Measurements from ENCODE around the gene BMERB1. TPM values are rescaled to one million over a fixed set of nuclear protein-coding genes. Genes with fewer than 3 reads are reported as not detected.
A peak's percentile ranks its signal among the peaks of the same experiment; 100 is the strongest.

BMERB1 gene
- total RNA-seq, 1 experiment from 2014 or later, result 80.0 TPM

DNA sequence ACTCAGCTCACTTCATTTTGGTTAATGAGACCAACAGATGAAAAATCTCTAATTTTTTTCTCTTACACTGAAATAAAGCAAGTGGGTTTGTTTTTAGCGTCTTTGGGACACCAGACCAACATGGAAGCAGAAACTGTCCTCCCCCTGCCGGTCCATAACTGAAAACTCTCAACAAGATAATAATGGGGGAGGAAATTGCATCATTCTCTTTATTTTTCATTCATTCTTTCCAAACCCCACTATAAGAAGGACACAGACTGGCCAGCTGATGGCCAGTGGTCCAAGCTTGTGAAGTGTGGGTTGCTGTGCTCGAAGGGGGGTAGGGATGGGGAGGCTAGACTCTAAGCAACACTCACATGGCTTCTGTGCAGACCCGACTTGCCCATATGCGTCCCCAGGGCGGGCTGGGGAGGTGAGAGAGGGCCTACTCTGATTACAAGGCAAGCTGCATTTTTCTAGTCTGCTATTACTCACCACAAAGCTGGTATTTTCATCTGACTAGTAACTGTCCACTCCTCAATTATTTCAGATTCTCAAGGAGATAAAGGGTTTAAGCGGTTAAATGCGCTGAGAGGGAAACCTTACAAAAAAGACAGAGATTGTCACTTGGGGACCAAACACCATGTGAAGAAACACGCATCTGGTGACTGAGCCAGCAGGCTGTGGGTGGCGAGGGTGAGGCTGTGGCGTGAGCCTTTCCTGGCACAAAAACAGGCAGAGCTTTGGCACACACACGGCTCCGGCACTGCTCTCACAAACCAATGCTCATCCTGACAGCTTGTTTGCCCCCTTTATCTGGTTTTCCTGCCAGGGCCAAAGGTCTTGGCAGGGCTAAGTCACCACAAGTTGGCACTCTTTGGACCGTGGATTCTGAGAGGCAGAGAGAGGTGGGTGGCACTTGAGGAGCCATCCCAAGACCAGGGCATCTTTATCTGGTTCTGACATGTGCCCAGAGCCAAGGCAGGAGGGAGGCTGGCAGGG, 170.4 kb downstream of the BMERB1 start:
- H3K27me3 ChIP-seq (ENCODE audit: control insufficient read depth, insufficient read depth, low read length), result no peaks in the 10 kb centered on the region
- intact Hi-C loops (cut with micrococcal nuclease; ENCODE audit: unreplicated experiment), result no loop called here
- peak overlapping the region; percentile 3; the same call in 1 of the 2 replicates for H3K27ac ChIP-seq (ENCODE audit: low read length)
- H3K4me3 ChIP-seq (ENCODE audit: low read depth in 2 of 2, low read length in 2 of 2), result no peak overlapping the region
- ATAC-seq, result no peak
- H3K9me3 ChIP-seq (ENCODE audit: control insufficient read depth, insufficient read depth, low read depth, low read length), result no peaks in the 10 kb centered on the region
- TF ChIP-seq SIN3A (IDR thresholded peaks at IDR 0.05; ENCODE audit: borderline replicate concordance, insufficient read depth, low read depth, low read length) (no peak), TCF7L2 (IDR thresholded peaks at IDR 0.05; ENCODE audit: low read depth, low read length) (no peak), POLR2AphosphoS5 (IDR thresholded peaks at IDR 0.05; ENCODE audit: low read depth, low read length) (no peak)
- TF ChIP-seq, protein P1, sequence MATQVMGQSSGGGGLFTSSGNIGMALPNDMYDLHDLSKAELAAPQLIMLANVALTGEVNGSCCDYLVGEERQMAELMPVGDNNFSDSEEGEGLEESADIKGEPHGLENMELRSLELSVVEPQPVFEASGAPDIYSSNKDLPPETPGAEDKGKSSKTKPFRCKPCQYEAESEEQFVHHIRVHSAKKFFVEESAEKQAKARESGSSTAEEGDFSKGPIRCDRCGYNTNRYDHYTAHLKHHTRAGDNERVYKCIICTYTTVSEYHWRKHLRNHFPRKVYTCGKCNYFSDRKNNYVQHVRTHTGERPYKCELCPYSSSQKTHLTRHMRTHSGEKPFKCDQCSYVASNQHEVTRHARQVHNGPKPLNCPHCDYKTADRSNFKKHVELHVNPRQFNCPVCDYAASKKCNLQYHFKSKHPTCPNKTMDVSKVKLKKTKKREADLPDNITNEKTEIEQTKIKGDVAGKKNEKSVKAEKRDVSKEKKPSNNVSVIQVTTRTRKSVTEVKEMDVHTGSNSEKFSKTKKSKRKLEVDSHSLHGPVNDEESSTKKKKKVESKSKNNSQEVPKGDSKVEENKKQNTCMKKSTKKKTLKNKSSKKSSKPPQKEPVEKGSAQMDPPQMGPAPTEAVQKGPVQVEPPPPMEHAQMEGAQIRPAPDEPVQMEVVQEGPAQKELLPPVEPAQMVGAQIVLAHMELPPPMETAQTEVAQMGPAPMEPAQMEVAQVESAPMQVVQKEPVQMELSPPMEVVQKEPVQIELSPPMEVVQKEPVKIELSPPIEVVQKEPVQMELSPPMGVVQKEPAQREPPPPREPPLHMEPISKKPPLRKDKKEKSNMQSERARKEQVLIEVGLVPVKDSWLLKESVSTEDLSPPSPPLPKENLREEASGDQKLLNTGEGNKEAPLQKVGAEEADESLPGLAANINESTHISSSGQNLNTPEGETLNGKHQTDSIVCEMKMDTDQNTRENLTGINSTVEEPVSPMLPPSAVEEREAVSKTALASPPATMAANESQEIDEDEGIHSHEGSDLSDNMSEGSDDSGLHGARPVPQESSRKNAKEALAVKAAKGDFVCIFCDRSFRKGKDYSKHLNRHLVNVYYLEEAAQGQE (IDR thresholded peaks at IDR 0.05; ENCODE audit: insufficient read depth in 1 of 2, low read depth in 2 of 2, low read length in 1 of 2), result no peak
- TF ChIP-seq, protein P2, sequence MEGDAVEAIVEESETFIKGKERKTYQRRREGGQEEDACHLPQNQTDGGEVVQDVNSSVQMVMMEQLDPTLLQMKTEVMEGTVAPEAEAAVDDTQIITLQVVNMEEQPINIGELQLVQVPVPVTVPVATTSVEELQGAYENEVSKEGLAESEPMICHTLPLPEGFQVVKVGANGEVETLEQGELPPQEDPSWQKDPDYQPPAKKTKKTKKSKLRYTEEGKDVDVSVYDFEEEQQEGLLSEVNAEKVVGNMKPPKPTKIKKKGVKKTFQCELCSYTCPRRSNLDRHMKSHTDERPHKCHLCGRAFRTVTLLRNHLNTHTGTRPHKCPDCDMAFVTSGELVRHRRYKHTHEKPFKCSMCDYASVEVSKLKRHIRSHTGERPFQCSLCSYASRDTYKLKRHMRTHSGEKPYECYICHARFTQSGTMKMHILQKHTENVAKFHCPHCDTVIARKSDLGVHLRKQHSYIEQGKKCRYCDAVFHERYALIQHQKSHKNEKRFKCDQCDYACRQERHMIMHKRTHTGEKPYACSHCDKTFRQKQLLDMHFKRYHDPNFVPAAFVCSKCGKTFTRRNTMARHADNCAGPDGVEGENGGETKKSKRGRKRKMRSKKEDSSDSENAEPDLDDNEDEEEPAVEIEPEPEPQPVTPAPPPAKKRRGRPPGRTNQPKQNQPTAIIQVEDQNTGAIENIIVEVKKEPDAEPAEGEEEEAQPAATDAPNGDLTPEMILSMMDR (IDR thresholded peaks at IDR 0.05), result no peak
- ChIA-PET POLR2A (interaction anchor here (1.1 kb wide), 1 partner anchor 37 kb away, joined by 4 read pairs; no protein-coding TSS in a partner anchor), CTCF (no interaction called here)
- H3K4me1 ChIP-seq (ENCODE audit: control insufficient read depth, insufficient read depth, low read length), result peaks cover 10% of the 10 kb centered on the region; the same call in 1 of the 2 replicates
- in situ Hi-C loops (cut with HindIII; ENCODE audit: low pct_unique_long_range_greater_than_20kb, low sequenced_read_pairs), result no loop called here
- DNase-seq (ENCODE audit: low read depth, low spot score), result no peak
- peaks cover 9% of the 10 kb centered on the region; the same call in 1 of the 2 replicates for H3K36me3 ChIP-seq (ENCODE audit: control insufficient read depth, insufficient read depth, low read length)
- BruUV-seq (replicated peaks), result no TSS peak

DNA sequence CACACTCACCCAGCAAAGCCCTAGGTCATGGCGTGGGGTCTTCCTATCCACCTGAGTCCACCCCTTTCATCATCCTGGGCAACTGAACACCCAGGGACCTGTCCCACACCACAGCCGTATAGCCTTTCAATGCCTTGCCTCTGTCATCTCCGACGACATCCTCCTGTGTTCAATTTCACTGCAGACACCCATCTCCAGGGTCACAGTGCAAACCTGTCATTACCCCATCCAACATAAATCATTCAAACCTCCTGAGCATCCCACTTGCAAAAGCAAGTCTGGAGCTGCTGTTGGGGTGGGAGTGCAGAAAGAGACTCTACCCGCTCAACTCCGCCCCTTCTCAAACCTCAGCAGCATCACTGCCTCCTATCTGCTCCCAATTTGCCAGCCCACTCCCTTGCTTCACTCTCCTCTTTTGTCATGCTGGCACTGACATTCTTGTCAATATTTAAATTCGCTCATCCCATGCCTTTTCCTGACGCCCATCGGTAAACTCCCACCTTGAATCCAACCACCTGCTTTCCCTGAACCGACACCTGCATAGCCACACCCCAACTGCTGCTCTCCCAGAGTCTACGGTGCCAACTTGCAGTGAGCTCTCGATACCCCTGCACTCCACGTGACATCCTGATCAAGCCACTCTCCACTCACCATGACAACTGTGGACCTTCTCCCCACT, 171.6 kb downstream of the BMERB1 start:
- CTCF ChIA-PET, result no interaction called here
- intact Hi-C loops (cut with micrococcal nuclease; ENCODE audit: unreplicated experiment), result no loop called here
- Histone ChIP-seq H3K9me3 (ENCODE audit: control insufficient read depth, insufficient read depth, low read depth, low read length) (no peaks in the 10 kb centered on the region), H3K4me1 (ENCODE audit: control insufficient read depth, insufficient read depth, low read length) (no peaks in the 10 kb centered on the region; the same call in 1 of the 2 replicates), H3K36me3 (ENCODE audit: control insufficient read depth, insufficient read depth, low read length) (peaks cover 7% of the 10 kb centered on the region), H3K4me3 (ENCODE audit: low read depth in 2 of 2, low read length in 2 of 2) (no peak overlapping the region), H3K27me3 (ENCODE audit: control insufficient read depth, insufficient read depth, low read length) (no peaks in the 10 kb centered on the region), H3K27ac (ENCODE audit: low read length) (no peak overlapping the region)
- in situ Hi-C loops (cut with HindIII; ENCODE audit: low pct_unique_long_range_greater_than_20kb, low sequenced_read_pairs), result no loop called here
- TF ChIP-seq, protein P2 (IDR thresholded peaks at IDR 0.05), result no peak
- TF ChIP-seq SIN3A (IDR thresholded peaks at IDR 0.05; ENCODE audit: borderline replicate concordance, insufficient read depth, low read depth, low read length) (no peak), POLR2AphosphoS5 (IDR thresholded peaks at IDR 0.05; ENCODE audit: low read depth, low read length) (no peak), TCF7L2 (IDR thresholded peaks at IDR 0.05; ENCODE audit: low read depth, low read length) (no peak)
- TF ChIP-seq, protein P1 (IDR thresholded peaks at IDR 0.05; ENCODE audit: insufficient read depth in 1 of 2, low read depth in 2 of 2, low read length in 1 of 2), result no peak
- DNase-seq (ENCODE audit: low read depth, low spot score) (no peak), ATAC-seq (0 out of 2 replicates have a peak, but pooled peaks have one; percentile 10)
- POLR2A ChIA-PET, result no interaction called here
- no TSS peak for BruUV-seq (replicated peaks)
